Calu3 (cell line): Measurements from ENCODE around the gene NAT8L. TPM values are rescaled to one million over a fixed set of nuclear protein-coding genes. Genes with fewer than 3 reads are reported as not detected.

ENCODE experiments used
- BruUV-seq: library from RNA; stranded (reverse); fragments of 400-500 nt; replicated peaks from 2 replicates; lab custom pipeline; 2021; lab: Mats Ljungman, UMichigan
- CTCF ChIA-PET: fragments of 300-600 bp; sonication (Branson Sonifier 250); formaldehyde crosslinking; loops from one replicate; lab custom pipeline; 2022; ENCODE audit warnings: antibody characterized with exemption; lab: Charles Lee
- DNase-seq: peaks from one replicate; pipeline ENCODE4 v3.0.0; 2022
- H3K27ac Mint-ChIP-seq: one replicate; pipeline ENCODE4 v1.8.0; 2022; ENCODE audit warnings: mixed read lengths; ENCODE audit not compliant: unreplicated experiment
- H3K27me3 Mint-ChIP-seq: one replicate; pipeline ENCODE4 v1.8.0; 2022; ENCODE audit warnings: mixed read lengths; ENCODE audit not compliant: unreplicated experiment
- H3K36me3 Mint-ChIP-seq: one replicate; pipeline ENCODE4 v1.8.0; 2022; ENCODE audit warnings: mild to moderate bottlenecking, moderate library complexity, mixed read lengths; ENCODE audit not compliant: insufficient read depth, unreplicated experiment
- H3K4me1 Mint-ChIP-seq: one replicate; pipeline ENCODE4 v1.8.0; 2022; ENCODE audit warnings: mild to moderate bottlenecking, low read depth, mixed read lengths; ENCODE audit not compliant: unreplicated experiment
- H3K4me3 Mint-ChIP-seq: one replicate; pipeline ENCODE4 v1.8.0; 2022; ENCODE audit warnings: mild to moderate bottlenecking, low read depth, moderate library complexity, mixed read lengths; ENCODE audit not compliant: unreplicated experiment
- H3K9me3 Mint-ChIP-seq: one replicate; pipeline ENCODE4 v1.8.0; 2022; ENCODE audit warnings: low read depth, mixed read lengths; ENCODE audit not compliant: unreplicated experiment
- intact Hi-C: fragments of 100-400 bp; cut with micrococcal nuclease; formaldehyde crosslinking; loops from one replicate; pipeline ENCODE4 v1.10.0; 2022; ENCODE audit not compliant: unreplicated experiment
- total RNA-seq: library from RNA; stranded (reverse); gene quantifications from 2 replicates; pipeline ENCODE4 v1.2.3, GENCODE V29; 2022
- TF ChIP-seq, protein P1 (sequence below): fragments of 200-600 bp; IDR thresholded peaks from one replicate; pipeline ENCODE4 v1.8.0; 2022; ENCODE audit warnings: antibody characterized with exemption; ENCODE audit not compliant: unreplicated experiment

The NAT8L gene
- total RNA-seq, 1 experiment from 2014 or later: 0.83 TPM

DNA sequence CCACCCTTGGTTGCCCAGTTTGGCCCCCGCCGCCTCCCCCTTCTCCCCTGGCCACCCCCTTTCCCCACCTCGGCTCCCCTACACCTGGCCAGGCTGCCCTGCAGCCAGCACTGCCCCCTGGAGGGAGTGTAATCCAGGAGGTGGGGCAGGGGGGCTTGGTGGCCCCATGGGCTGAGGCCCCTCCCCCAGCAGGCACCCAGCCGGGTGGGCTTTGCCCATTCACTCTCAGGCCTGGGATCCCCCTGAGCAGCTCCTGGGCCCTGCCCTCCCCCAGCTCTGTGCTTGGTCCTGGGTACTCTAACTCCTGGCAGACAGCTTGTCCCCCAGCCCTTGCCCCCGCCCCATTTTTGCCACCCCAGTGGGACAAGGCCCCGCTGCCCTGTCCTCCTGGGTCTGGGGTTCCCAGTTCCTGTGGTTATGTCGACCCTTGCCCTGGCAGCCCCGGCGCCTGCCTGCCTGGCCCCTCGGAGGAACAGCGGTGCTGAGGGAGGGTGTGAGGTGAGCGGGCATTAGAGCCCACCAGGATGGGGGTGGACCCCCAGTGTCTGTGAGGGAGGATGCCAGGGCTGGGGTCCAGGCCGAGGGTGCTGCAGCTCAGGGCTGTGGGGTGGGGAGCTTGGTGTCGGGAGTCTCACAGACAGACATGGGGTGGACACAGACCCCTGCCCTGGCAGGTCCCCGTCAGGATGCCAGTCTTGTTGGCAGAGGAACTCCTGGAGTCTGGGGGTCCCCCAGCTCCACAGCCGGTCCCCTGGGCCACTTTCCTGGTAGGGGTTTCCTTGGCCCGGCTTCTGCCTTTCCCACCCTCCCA, 10.2 kb downstream of the NAT8L start:
- H3K9me3 Mint-ChIP-seq: no peaks in the 10 kb centered on the region
- H3K27ac Mint-ChIP-seq: no peak overlapping the region
- no peak overlapping the region for H3K4me3 Mint-ChIP-seq
- DNase-seq: no peak
- BruUV-seq: no TSS peak
- H3K4me1 Mint-ChIP-seq: no peaks in the 10 kb centered on the region
- H3K27me3 Mint-ChIP-seq: no peaks in the 10 kb centered on the region
- intact Hi-C loops: no loop called here
- CTCF ChIA-PET: no interaction called here
- TF ChIP-seq, protein P1, sequence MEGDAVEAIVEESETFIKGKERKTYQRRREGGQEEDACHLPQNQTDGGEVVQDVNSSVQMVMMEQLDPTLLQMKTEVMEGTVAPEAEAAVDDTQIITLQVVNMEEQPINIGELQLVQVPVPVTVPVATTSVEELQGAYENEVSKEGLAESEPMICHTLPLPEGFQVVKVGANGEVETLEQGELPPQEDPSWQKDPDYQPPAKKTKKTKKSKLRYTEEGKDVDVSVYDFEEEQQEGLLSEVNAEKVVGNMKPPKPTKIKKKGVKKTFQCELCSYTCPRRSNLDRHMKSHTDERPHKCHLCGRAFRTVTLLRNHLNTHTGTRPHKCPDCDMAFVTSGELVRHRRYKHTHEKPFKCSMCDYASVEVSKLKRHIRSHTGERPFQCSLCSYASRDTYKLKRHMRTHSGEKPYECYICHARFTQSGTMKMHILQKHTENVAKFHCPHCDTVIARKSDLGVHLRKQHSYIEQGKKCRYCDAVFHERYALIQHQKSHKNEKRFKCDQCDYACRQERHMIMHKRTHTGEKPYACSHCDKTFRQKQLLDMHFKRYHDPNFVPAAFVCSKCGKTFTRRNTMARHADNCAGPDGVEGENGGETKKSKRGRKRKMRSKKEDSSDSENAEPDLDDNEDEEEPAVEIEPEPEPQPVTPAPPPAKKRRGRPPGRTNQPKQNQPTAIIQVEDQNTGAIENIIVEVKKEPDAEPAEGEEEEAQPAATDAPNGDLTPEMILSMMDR: no peak
- peaks cover 4% of the 10 kb centered on the region for H3K36me3 Mint-ChIP-seq

- H3K36me3 Mint-ChIP-seq: peaks cover 4% of the 10 kb centered on the region
- CTCF ChIA-PET: no interaction called here
- TF ChIP-seq, protein P1: no peak
- intact Hi-C loops: no loop called here
- BruUV-seq: no TSS peak
- no peaks in the 10 kb centered on the region for H3K9me3 Mint-ChIP-seq
- no peaks in the 10 kb centered on the region for H3K27me3 Mint-ChIP-seq
- H3K27ac Mint-ChIP-seq: no peak overlapping the region
- no peak for DNase-seq
- no peaks in the 10 kb centered on the region for H3K4me1 Mint-ChIP-seq
- no peak overlapping the region for H3K4me3 Mint-ChIP-seq
Measured at GRCh38 chr4:2069986-2070385, 10.9 kb downstream of the NAT8L start.

DNA sequence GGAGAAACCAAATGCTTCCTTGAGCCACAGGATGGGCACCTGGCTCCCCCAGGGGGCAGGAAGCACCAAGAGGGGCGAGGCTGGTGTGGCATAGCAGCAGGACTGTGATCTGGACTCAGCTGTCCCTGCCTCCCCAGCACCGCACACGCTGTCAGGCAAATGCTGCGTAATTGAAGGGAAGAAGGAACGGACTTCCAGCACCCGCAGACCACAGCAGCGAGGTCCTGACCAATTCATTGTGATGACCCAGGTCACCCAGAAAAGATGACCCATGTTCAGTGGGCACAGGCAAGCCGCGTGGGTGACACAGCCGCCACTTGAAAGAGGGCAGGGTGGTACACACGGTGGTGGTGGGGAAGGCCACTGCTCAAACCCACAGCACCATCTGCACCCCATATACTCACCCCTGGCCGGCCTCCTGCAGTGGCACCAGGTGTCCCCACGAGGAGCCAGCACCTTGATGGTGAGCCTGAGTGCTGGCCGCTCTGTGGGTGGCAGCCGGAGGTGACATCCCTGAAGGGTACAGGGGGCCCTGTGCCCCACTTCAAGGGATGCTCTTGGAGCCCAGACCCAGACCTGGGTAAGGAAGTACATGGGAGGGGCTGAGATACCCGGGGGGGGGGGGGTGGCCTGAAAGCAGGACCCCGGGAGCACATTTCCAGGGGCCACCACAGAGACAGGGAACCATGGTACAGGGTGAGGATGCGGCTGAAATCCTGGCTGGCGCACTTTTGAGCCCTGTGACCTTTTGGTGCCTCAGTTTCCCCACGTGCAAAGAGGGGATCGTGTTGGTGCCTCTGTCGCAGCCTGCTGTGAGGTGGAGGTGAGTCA, 11.5 kb downstream of the NAT8L start:
- CTCF ChIA-PET: interaction anchor here (0.6 kb wide), 1 partner anchor 482 kb away, joined by 5 read pairs; no protein-coding TSS in a partner anchor
- no peak overlapping the region for H3K4me3 Mint-ChIP-seq
- no peak for DNase-seq

DNA sequence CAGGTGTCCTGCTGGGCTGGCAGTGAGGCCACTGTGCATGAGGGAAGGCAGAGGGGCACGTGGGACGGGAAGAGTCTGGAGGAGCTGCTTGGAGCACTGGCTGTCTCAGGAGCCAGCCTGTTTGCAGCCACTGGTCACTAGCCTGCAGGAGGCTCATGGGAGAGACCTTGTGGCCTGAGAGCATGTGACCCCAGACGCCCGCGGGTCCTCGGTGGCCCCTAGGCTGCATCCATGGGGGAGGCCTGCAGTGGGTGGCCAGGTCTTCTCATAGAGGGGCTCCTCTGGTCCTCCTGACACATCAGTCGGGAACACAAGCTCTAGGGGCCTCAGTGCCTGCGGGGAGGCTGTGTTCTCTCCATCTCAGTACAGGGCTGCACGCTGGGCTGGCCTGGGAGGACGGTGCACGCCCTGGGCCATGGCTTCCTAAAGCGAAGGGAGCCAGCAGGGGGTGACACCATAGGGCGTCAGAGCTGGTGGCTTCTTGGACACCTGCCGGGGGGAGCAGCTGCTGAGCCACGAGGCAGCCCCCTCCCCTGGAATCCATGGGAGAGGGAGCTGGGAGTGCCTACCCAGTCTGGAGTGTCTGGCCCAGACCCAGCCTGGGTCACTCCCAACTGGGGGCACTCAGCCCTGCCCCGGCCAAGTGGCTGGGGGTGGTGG, 12.3 kb downstream of the NAT8L start:
- H3K27ac Mint-ChIP-seq: no peak overlapping the region
- intact Hi-C loops: no loop called here
- peaks cover 4% of the 10 kb centered on the region for H3K36me3 Mint-ChIP-seq
- no peaks in the 10 kb centered on the region for H3K27me3 Mint-ChIP-seq
- CTCF ChIA-PET: interaction anchor here (0.6 kb wide), 1 partner anchor 482 kb away, joined by 5 read pairs; no protein-coding TSS in a partner anchor
- TF ChIP-seq, protein P1: no peak
- no peaks in the 10 kb centered on the region for H3K4me1 Mint-ChIP-seq
- no peaks in the 10 kb centered on the region for H3K9me3 Mint-ChIP-seq
- no peak overlapping the region for H3K4me3 Mint-ChIP-seq
- DNase-seq: no peak
- no TSS peak for BruUV-seq

More for the DNA sequence above, 11.5 kb downstream of the NAT8L start:
- Mint-ChIP-seq H3K9me3 (no peaks in the 10 kb centered on the region), H3K4me1 (no peaks in the 10 kb centered on the region), H3K36me3 (peaks cover 4% of the 10 kb centered on the region), H3K27ac (no peak overlapping the region), H3K27me3 (no peaks in the 10 kb centered on the region)
- BruUV-seq: no TSS peak
- TF ChIP-seq, protein P1: no peak
- intact Hi-C loops: no loop called here
